Measurements from ENCODE around the gene S100A2. TPM values are rescaled to one million over a fixed set of nuclear protein-coding genes. Genes with fewer than 3 reads are reported as not detected.

Gene S100A2
- 5.2 and 8.2 TPM in 2 replicates for total RNA-seq

DNA sequence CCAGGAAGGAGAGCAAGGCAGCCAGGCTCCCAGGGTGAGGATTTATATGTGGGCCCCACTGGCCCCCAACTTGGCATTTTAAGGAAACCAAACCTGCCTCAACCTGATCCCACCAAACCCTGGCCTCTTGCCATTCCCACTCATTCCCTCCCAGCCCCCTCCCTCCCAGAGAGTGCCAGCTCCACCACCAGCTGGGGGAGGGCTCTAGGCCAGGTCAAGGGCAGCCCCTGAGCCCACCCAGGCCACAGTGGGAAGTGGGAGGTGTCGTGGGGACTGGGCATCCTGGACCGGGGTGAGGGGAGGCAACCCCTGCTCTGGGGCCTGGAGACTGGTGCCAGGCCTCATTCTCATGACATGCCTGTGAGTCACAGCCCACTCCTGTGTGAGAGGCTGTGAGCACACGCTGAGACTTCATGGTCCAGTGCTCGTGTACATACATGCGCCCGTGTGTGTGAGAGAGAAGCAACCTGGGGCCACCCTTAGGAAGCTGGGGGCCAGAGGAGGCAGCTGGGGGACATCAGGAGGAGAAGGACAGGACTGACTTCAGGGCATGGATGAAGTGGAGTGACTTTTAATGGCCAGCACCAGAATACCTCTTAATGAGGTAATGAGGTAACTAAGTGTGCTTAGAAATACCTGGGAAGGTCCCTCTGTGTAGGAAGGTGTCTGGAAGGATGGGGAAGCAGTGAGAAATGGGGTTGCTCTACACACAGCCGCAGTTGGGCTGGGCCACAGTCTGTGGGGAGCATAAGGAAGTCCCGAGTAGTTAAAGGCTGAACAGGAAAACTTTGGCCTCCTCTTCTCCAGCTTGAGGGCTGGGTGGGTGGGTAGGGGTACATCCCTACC, at the start of gene S100A2:
S100A2 (minus strand) TSS at position 316 of the 846 bp plus-strand sequence. CDS start 1,967 bp downstream, outside the sequence.

GRCh38 chr1:153612755-153613331, 47.2 kb upstream of the S100A2 start, which contains the start of gene S100A16:
S100A16 (minus strand) TSS chr1:153613137; CDS start chr1:153608151, 4,986 bp downstream.

GRCh38 chr1:153548722-153549688, 16.6 kb downstream of the S100A2 start, which contains the start of gene S100A3:
S100A3 (minus strand) TSS chr1:153549258; CDS start chr1:153548485, 773 bp downstream.

DNA sequence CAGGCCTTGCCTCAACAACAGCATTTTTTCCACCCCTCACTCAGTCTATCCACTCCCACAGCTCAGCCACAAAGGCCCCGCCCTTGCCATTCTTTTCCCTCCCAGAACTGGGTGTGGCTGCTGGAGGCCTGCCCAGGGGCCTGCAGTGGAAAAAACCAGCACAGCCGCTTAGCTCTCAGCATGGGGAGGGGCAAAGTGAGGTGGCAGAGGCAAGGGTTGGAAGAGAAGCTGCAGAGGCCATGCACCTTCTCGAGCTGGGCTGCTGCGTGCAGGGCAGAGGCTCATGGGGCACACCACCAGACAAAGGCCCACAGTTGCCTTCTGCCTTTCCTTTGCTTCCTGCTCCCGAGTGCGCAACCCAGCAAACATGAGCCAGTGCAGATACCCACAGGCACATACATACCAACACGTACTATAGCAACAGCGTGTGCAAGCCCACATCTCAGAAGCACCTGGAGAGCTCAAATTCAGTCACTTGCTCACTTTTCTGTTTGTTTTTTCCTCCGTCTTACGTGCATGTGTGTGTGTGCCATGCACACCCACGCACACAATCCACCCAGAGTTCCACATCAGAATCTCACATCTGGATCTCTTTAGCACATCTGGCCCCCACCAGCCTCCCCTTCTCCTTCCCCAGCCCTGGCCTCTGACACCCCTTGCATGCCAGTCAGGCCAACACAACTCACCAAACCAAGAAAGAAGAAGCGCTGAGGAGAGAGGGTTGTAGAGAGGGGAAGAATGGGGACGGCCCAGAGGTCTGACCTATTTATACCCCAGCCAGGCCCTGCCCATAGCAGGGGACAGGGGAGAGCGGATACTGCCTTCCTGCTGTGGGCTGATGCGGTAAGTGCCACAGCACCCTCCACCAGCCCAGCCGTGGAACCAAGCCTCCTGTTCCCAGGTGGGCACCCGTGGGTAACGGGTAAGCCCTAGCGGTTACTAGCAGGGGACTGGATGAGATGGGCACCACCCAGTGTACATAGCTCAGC, 20.3 kb downstream of the S100A2 start, which contains the start of gene S100A4:
S100A4 (minus strand) TSS at position 740 of the 989 bp plus-strand sequence. CDS start 1,012 bp downstream, outside the sequence.

DNA sequence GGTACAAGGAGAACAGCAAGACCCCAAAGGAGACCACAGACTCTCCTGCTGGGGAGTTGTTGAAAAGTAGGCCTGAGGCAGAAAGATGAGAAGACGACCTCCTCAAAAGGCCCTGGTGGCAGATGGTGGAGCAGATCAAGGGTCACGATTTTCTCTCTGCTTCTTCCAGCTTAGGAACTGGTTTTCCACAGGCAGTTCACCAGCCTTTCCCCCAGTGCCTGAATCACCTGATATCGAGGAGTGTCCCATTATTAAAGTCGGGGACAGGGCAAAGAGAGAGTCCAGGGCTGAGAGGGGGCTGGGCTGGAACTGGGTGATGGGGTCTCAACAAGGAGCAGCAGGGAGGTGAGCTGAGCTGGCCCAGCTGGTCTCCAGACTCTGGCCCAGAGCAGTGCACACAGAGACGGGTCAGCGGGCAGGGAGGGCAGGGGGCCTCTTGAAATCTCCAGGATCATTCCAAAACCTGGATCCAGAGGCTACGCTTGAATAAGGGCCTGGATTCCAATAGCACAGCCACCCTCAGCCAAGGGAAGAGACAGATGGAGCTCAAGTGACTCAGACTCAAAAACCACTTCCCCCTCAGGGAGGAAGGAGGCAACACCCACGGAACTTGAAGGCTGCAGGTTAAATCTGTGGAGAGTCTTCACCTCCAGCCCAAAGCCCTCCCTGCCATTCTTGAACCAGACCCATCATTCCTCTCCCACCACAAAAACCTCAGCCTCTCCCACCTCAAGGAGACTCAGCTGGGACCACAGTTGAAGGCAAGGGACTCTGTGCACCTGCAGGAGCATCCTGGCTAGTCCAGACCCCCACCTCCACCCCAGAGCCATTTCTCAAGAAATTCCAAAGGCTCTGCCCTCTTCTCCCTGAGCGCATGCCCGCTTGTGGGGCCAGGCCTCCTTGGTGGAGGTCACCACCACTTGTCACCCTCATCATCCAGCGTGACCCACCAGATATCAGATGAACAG, 25.0 kb downstream of the S100A2 start, which contains the start of gene S100A5:
S100A5 (minus strand) TSS at position 541 of the 968 bp plus-strand sequence. CDS start 743 bp downstream, outside the sequence.

GRCh38 chr1:153535242-153536011, 30.2 kb downstream of the S100A2 start, which contains the start of gene S100A6:
S100A6 (minus strand) TSS chr1:153535991; CDS start chr1:153535339, 652 bp downstream.

Other genes with a start within 250 kb of the S100A2 start
- not detected in 2 replicates for gene PGLYRP4, start 217.0 kb downstream of the S100A2 start, total RNA-seq
- not detected in 2 replicates for gene S100A9, start 208.0 kb downstream of the S100A2 start, total RNA-seq
- gene S100A12, start 190.2 kb downstream of the S100A2 start, total RNA-seq: not detected in 2 replicates
- not detected in 2 replicates for gene S100A8, start 174.8 kb downstream of the S100A2 start, total RNA-seq
- not detected in 2 replicates for gene S100A7A, start 149.3 kb downstream of the S100A2 start, total RNA-seq
- not detected in 2 replicates for gene S100A7, start 105.2 kb downstream of the S100A2 start, total RNA-seq
- 902 and 2,842 TPM in 2 replicates for gene S100A6, start 29.9 kb downstream of the S100A2 start, total RNA-seq
- not detected in 2 replicates for gene S100A5, start 24.9 kb downstream of the S100A2 start, total RNA-seq
- 178 and 253 TPM in 2 replicates for gene S100A4, start 20.0 kb downstream of the S100A2 start, total RNA-seq
- gene S100A3, start 16.6 kb downstream of the S100A2 start, total RNA-seq: 13.0 and 31.2 TPM in 2 replicates
- 266 and 918 TPM in 2 replicates for gene S100A16, start 47.3 kb upstream of the S100A2 start, total RNA-seq
- gene S100A14, start 50.5 kb upstream of the S100A2 start, total RNA-seq: 207 and 362 TPM in 2 replicates
- gene S100A13, start 61.7 kb upstream of the S100A2 start, total RNA-seq: 89.6 and 125 TPM in 2 replicates
- gene S100A1, start 62.6 kb upstream of the S100A2 start, total RNA-seq: 0.39 TPM in 1 of 2 replicates, not detected in the other
- gene CHTOP, start 68.2 kb upstream of the S100A2 start, total RNA-seq: 44.0 and 49.0 TPM in 2 replicates
- 44.8 and 69.8 TPM in 2 replicates for gene SNAPIN, start 92.9 kb upstream of the S100A2 start, total RNA-seq
- gene ILF2, start 105.1 kb upstream of the S100A2 start, total RNA-seq: 147 and 215 TPM in 2 replicates
- 0.22 and 0.39 TPM in 2 replicates for gene NPR1, start 112.8 kb upstream of the S100A2 start, total RNA-seq
- gene INTS3, start 162.2 kb upstream of the S100A2 start, total RNA-seq: 44.8 and 45.4 TPM in 2 replicates
- gene SLC27A3, start 209.6 kb upstream of the S100A2 start, total RNA-seq: 23.9 and 24.5 TPM in 2 replicates

Data from placental epithelial cell (primary cell).